Measurements from ENCODE around the gene FAM240B. TPM values are rescaled to one million over a fixed set of nuclear protein-coding genes. Genes with fewer than 3 reads are reported as not detected.

The FAM240B gene
- total RNA-seq, 1 experiment from 2014 or later: not detected

DNA sequence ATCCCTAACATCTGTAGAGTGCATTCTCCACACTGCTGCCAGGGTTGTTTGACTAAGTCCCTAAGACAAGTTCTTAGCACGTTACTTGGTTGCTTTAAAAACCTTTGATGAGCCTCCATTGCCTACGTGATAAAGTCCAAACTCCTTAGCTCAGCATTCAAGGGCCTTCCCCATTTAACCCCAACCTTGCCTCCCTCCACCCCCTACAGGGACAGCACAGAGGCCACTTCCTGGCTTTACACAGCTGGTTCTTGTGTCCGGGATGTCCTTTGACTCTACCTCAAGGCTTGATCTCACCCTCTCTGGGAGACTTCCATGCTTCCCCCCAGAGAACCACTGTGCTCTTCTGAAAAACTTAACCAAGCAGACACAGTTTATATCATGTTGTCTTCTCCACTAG is 29.4 kb downstream of the FAM240B start:
- H3K56ac ChIP-seq (ENCODE audit: insufficient read length, low read depth, low read length): no peak overlapping the region
- no peak overlapping the region for H3K18ac ChIP-seq (ENCODE audit: insufficient read length, low read depth, low read length)
- H3K27ac ChIP-seq (ENCODE audit: insufficient read length, low read depth, low read length): no peak overlapping the region
- no CpG with 5 or more reads among the region's 3 CpGs for WGBS (ENCODE audit: extremely low coverage, insufficient read length, low lambda C conversion rate)
- no peaks in the 10 kb centered on the region for H3K79me1 ChIP-seq (ENCODE audit: insufficient read depth, low read depth, low read length, poor library complexity, severe bottlenecking)
- Mint-ChIP-seq H3K9me3 (no peaks in the 10 kb centered on the region), H3K27ac (peak overlapping the region; percentile 41 to 92 (median 77); a peak in 6 of 7 replicates), H3K27me3 (ENCODE audit: low read depth) (peaks cover 7% of the 10 kb centered on the region; the same call in 1 of the 2 replicates), H3K4me3 (no peak overlapping the region), H3K4me1 (peaks cover 76 to 80% of the 10 kb centered on the region in 2 experiments), H3K36me3 (ENCODE audit: insufficient read depth in 1 of 3, low read depth in 3 of 3) (no peaks in the 10 kb centered on the region; a peak in 1 of 7 replicates)
- H2BK15ac ChIP-seq (ENCODE audit: low read depth, low read length): no peak overlapping the region
- no peak overlapping the region for H3K9ac ChIP-seq (ENCODE audit: extremely low read depth, insufficient read length, low read length)
- no peak overlapping the region for H2BK20ac ChIP-seq (ENCODE audit: low read depth, low read length, poor library complexity, severe bottlenecking)
- H2BK120ac ChIP-seq (ENCODE audit: low read depth, low read length, poor library complexity, severe bottlenecking): no peak overlapping the region
- H3K27me3 ChIP-seq (ENCODE audit: insufficient read depth, low read length): no peaks in the 10 kb centered on the region
- no peak overlapping the region for H2AK5ac ChIP-seq (ENCODE audit: insufficient read length, low read length)
- H4K91ac ChIP-seq (ENCODE audit: insufficient read length, low read depth, low read length): no peak overlapping the region
- no peak for DNase-seq
- no peak overlapping the region for H3K4ac ChIP-seq (ENCODE audit: low read depth, low read length)
- no peak overlapping the region for H3T11ph ChIP-seq (ENCODE audit: low read length)
- H3K14ac ChIP-seq (ENCODE audit: insufficient read depth, low read length): no peak overlapping the region
- no peaks in the 10 kb centered on the region for H4K20me1 ChIP-seq (ENCODE audit: control insufficient read depth, insufficient read depth, insufficient read length)
- TF ChIP-seq, protein P1, sequence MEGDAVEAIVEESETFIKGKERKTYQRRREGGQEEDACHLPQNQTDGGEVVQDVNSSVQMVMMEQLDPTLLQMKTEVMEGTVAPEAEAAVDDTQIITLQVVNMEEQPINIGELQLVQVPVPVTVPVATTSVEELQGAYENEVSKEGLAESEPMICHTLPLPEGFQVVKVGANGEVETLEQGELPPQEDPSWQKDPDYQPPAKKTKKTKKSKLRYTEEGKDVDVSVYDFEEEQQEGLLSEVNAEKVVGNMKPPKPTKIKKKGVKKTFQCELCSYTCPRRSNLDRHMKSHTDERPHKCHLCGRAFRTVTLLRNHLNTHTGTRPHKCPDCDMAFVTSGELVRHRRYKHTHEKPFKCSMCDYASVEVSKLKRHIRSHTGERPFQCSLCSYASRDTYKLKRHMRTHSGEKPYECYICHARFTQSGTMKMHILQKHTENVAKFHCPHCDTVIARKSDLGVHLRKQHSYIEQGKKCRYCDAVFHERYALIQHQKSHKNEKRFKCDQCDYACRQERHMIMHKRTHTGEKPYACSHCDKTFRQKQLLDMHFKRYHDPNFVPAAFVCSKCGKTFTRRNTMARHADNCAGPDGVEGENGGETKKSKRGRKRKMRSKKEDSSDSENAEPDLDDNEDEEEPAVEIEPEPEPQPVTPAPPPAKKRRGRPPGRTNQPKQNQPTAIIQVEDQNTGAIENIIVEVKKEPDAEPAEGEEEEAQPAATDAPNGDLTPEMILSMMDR (conservative IDR thresholded peaks at IDR 0.05): no peak
- no peak overlapping the region for H2BK5ac ChIP-seq (ENCODE audit: insufficient read length, low read length)
- H3K23ac ChIP-seq (ENCODE audit: insufficient read length, low read depth, low read length): no peak overlapping the region
- H4K5ac ChIP-seq (ENCODE audit: insufficient read length, low read depth, low read length): no peak overlapping the region
- H3K9me3 ChIP-seq (ENCODE audit: control insufficient read depth, low read depth, low read length): no peaks in the 10 kb centered on the region
- H2AFZ ChIP-seq (ENCODE audit: low read length): no peak overlapping the region
- peaks cover 17% of the 10 kb centered on the region for H3K4me1 ChIP-seq (ENCODE audit: insufficient read depth, low read length)
- no peaks in the 10 kb centered on the region for H3K23me2 ChIP-seq (ENCODE audit: insufficient read length, low read depth, low read length, poor library complexity, severe bottlenecking)
- no peak overlapping the region for H4K8ac ChIP-seq (replicated peaks; ENCODE audit: insufficient read length, low read depth, low read length)
- no peak overlapping the region for H3K4me2 ChIP-seq (ENCODE audit: insufficient read depth, insufficient read length, low read length)
- H3K79me2 ChIP-seq (ENCODE audit: insufficient read depth, low read length): no peaks in the 10 kb centered on the region
- no peak overlapping the region for H2BK12ac ChIP-seq (ENCODE audit: insufficient read length, low read depth, low read length)
